ENCODE measurements around the gene HIPK2.
A peak's percentile ranks its signal among the peaks of the same experiment; 100 is the strongest.

HIPK2 gene

DNA sequence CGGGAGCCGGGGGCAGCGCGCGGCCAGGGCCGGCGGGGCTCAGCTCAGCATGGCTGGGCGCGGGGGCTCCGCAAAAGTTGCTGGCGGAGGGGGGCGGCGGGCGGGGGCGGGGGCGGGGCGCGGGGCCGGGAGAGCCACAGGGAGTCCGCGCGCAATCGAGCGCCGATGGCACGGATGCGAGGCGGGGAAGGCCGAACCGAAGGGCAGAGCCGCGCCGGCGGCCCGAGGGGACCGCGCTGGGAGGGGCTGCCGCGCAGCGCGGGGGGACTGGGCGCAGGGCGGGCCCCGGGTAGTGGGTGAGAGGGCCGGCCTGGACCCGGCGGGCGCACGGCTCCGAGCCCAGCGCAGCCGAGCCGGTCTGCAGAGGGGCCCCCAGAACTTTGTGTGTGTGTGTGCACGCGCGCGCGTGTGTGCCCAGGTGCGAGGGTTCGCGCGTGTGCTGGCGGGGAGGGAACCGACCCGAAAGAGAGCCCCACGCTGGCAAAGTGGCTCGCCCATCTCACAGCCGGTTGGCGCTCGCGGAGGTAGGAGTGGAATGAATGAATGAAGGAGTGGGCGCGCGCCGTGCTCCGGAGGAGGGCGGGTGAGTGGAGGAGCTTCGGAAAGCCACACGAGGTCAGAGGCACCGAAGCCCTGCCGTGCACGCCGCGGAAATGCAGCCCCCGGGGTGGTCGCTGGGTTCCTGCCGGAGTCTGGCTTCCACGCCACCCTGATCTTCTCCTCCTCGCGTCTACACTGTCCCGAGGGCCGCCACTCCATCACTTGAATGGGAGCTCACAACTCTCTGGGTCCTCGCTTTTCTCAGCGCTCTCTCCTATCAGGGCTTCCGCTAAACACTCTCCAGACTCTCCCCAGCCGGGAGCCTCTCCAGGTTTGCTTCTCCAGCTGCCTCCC lies at the start of gene HIPK2:
Gene HIPK2, minus strand, starts transcription at position 51 of the 894 bp plus-strand sequence. CDS start 375 bp downstream, outside the sequence.
- ATAC-seq: peak; percentile 46 to 59

DNA sequence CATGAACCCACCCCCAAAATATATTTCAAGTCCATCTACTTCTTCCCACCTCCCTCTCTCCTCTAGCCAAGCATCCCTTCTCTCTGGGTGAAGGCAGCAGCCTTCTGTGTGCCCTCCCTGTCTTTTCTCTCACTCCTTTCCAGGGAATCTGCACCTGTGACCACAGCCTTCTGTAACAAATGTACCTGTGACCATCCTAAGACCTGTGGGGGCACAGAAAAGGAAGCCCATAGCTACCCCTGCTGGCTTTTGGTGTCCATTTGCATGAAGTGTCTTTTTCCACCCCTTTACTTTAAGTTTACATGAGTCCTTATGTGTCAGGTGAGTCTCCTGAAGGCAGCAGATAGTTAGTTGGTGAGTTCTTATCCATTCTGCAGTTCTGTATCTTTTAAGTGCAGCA lies 49.2 kb upstream of the HIPK2 start:
- ATAC-seq: no peak

DNA sequence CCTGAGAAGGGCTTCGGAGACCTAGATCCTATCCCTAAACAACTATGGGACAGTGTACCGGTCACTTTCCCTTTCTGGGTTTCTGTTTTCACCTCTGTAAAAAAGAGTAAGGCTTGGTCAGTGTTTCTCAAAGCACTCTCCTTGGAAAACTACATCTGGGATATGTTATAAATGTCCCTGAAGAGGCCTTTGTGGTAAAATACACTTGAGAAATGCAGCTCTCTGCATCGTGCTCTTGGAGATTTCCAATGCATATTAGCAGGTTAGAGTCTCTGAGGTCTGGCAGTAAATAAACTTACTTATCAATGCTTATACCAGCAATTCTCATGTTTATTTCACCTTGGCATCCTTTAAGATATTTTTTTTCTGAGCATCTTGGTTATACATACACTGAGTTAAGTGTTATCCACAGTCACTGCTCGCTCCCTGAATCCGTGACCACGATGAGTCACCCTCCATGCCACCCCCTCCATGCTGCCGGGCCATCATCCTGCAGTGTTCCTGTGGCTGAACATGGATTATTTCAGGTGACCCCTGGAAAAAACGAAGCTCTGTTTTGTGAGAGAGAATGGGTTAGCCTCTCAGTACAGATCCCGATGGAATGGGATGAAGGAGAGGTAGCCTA lies 48.0 kb upstream of the HIPK2 start:
- no peak for ATAC-seq

DNA sequence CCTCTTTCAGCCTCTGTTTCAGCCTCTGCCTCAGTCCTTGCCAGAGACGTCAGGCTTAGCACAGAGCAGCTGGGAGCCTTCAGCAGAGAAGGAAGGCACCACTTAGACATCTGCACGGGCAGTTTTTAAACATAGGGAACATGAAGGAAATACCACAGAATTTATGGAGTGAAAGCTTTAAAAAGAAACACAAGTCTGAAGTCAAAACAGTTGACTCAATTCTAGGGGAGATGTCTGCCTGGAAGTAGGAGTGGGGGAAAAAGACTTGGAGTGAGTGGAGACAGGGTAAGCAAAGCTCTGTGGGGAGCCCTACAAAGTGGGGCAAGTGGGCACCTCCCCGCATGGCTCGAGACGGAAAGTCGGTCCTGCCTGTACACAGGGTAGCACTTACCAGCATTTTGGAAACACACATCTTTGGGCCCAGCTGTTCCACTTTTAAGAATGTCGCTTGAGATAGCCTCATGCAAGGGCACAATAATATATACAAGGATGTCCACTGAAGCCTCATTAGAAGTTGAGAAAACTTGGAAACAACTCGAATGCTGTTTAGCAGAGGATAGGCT lies 46.2 kb upstream of the HIPK2 start:
- no peak for ATAC-seq

DNA sequence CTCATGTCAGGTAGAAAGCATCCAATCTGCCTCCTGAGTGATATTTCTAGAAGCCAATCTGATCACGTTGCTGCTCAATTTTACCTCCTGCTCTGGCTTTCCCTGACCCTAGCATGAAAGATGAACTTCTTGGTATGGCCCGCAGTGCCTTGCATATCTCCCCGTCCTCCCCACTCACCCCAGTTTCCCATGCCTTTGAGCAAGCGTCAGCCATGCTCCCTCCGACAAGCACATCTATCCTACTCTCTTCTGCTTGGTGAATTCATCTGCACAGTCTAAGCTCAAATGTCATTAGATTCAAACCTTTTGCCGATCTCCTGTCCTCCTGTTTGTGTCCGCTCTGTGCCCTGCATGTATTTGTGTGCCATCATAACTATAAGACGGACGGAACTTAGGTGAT lies 45.1 kb upstream of the HIPK2 start:
- no peak for ATAC-seq

DNA sequence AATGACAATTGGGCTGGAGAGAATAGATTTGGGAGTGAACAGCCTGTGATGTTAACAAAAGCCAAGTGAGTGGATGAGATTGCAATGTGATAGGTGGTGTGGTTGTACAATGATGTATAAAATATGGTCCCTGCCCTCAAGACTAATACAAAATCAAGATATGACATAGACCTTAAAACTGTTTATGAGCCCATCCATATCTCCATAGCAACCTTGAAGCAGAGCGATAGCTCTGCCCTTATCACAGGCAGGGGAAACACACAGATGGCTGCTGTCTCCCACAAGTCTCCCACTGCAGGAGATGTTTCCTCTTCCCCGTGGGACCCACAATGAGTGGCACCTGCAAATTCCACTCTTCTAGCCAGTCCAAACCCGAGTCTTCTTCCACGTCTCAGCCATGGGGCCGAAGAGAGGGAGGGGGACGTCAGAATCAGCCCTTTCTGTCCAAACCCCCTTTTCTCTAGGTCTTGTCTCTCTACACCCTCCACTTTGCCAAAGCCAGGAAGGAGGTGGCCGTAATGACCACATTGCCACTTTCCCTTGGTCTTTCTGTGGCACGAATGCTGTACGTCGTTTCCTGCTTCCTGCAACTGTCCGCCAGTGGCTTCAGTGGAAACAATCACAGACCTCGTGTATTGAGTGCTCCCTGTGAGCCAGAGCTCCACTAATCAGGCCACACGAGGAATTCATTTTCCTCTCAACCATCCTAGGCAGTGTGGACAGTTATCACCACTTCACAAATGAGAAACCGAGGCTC lies 43.7 kb upstream of the HIPK2 start:
- ATAC-seq: no peak

DNA sequence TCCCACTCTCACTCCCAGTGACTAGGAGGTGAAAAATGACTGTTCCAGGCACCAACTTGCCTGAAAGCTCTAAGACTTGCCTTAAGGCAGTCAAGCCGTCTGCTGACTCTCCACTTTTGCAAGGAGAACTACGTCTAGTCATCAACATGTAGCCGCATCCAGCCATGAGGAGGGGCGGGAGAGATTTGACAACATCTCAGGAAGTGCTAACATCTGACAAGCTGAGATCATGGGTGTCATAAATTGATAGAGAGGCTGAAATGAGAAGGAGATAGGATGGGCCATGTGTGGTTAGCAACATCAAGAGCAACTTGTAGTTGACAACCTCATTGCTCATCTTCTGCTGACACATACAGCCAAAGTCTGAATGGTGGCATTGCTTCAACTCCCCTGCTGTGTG lies 42.3 kb upstream of the HIPK2 start:
- no peak for ATAC-seq

DNA sequence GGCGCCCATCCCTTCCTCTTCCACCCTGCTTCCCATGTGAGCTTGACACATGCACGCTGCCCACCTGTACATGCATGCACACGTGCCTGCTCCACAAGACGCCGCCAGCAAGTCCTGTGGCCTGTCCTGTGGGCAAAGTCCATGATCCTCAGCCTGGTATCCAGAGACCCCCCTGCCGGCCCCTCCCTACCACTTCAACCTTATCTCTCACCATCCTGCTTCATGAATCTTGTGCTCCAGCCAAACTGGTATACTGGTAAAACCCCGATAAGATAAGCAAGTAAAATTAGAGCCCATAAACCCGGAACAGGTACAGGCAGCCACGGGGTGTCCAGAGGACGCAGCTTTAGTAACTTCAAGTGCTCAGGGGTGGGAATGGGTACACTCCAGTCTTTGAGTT lies 39.5 kb upstream of the HIPK2 start:
- no peak for ATAC-seq

DNA sequence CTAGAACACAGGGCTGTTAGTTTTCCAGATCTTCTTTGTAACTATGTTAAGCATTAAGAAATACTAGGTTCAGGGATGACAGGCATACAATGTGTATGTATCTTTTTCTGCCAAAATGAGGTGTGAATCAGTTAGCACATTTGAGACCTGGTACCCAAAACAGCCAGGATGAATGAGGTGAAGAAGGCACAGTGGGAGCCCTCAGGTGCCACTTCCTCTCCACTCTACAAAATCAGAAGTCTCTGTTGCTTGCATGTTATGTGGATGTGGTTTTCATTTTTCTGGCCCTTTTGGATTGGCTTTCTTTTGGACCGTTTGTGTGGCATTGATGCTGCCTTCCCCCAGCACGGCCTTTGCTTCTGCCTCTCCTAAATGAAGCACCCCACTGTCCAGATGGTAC lies 35.9 kb upstream of the HIPK2 start:
- ATAC-seq: no peak

DNA sequence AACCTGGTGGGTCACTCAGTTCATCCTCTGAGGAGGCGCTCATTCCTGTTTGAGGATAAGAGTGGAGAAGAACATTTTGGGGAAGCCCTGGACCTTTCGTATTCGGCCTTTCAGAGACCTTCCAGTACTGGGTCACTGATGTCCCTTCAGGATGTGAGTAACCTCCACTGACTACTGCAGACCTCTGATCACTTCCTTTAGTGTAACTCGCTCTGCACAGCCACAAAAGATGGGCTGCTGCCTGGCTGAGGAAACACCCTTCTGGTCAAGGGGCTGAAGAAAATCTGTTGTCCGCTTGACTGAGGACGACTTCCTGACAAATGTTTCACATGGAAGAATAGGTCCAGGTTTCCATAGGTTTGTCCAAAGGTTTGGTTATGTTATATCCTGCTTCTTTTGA lies 35.4 kb upstream of the HIPK2 start:
- ATAC-seq: no peak

DNA sequence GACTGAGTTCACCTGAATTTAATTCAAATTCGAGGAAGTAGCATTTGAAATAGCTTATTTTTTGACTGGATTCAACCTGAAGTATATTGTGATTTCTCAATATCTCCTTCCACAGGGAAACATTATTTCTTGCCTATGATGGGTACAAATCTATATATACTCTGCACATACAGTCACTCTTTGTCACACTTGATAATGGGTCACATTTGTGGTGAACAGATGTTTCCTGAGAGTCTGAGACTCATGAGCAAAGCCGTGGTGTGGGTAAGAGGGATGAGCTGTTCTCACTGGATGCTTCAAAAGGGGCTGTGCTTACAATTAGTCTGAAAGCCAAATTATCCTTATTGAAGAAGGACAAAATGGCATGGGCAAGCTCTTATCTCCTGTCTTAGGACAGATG lies 33.3 kb upstream of the HIPK2 start:
- peak; percentile 77 to 90 for ATAC-seq

DNA sequence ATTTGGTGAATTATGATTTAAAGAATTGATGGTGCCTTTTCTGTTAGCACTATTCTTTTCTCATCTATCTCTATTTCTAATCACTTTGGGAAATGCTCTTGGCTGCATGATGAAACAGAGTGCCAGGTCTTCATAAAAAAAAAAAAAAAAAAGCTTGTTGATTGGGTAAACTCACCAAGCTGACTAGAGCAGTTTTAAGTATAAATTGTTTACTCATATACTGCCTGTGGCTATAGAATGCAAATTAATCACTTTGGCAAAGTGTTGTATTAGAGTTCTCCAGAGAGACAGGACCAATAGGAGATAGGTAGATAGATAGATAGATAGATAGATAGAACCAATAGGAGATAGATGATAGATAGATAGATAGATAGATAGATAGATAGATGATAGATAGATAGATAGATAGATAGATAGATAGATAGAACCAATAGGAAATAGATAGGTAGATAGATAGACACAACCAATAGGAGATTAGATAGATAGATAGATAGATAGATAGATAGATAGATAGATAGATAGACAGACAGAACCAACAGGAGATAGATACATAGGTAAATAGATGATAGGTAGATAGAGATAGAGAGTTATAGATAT lies 31.1 kb upstream of the HIPK2 start:
- no peak for ATAC-seq

DNA sequence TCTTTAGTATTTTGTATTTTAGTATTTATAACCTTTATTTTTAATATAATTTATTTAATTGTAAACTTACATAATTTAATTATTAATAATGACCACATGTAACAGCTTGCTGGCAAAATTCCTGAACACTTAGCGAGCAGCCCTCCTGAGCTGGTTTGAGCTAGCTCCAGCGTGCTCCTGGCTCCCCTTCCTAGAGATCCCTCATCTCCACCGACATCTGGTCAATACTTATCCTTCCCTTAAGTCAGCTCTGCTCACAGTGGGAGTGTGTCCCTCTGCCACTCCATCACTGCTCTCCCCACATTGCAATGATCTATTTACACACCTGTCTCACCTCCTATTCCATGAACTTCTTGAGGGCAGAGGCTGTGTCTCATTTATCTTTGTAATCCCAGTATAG lies 30.6 kb upstream of the HIPK2 start:
- ATAC-seq: no peak

DNA sequence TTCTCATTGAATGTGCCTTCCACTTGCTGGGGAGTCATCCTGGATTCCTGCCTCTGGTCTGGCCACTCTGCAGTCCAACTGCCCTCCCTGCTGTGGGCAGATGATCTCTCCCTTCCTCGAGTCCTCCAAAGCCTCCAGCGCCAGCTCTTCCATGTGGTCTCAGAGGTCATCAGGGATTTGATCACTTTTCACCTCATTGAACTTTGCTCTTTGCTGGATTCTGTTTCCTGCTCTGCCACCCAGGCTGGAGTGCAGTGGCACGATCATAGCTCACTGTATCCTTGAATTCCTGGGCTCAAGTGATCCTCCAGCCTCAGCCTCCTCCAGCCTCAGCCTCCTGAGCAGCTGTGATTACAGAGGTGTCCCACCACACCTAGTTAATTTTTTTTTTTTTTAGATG lies 29.2 kb upstream of the HIPK2 start:
- ATAC-seq: no peak

DNA sequence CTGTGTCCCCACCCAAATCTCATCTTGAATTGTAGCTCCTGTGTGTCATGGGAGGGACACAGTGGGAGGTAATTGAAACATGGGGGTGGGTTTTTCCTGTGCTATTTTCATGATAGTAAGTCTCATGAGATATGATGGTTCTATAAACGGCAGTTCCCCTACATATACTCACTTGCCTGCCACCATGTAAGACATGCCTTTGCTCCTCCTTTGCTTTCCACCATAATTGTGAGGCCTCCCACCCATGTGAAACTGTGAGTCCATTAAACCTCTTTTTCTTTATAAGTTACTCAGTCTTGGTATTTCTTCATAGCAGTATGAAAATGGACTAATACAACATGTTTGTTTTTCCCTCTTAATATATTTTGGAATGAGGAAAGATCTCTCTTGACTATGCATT lies 26.8 kb upstream of the HIPK2 start:
- ATAC-seq: no peak

DNA sequence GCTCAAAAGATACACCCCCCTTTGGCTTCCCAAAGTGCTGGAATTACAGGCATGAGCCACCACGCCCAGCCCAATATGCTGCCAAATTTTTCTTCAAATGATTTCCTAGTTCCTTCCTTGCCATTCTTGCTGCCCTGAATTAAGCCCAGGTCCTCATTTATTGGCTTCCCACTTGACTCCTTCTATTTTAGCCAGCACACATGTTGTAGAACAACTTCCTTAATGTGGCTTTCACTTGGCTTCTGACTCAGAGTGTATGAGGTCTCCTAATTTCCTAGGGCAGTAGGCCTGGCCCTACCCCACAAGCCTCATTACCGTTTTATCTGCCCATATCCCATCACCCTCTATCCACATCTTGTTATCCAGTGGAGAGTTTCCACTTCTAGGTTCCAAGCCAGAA lies 21.8 kb upstream of the HIPK2 start:
- no peak for ATAC-seq

DNA sequence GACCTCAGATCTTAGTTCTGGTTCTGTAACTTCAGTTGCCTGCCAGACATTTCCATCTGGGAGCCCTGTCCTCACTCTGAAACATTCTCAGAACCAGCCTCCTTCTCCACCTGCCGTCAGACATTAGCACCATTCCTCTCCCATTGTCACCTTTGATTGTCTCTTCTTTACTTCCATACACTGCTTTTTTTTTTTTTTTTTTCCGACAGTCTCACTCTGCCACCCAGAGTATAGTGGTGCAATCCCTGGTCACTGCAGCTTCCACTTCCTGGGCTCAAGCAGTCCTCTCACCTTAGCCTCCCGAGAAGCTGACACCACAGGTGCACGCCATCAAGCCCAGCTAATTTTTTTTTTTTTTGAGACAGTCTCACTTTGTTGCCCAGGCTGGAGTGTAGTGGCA lies 21.1 kb upstream of the HIPK2 start:
- ATAC-seq: no peak

DNA sequence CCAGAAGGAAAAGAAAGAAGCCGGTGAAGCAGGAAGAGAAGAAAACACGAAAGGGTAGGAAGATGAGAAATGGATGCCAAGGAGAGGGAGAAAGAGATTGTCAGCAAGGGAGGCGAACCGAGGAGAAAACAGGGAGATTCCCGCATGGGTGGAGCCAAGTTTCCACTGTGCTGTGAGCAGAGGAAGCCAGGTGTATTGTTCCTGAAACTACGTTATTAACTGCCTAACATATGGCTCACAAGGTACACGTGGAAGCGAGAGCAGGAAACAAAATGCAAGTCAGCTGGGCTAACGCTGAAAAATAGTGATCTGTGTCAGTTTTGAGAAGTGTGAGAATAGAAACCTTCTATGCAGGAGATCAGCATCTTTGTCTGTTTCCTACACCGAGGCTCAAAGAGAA lies 20.4 kb upstream of the HIPK2 start:
- no peak for ATAC-seq

DNA sequence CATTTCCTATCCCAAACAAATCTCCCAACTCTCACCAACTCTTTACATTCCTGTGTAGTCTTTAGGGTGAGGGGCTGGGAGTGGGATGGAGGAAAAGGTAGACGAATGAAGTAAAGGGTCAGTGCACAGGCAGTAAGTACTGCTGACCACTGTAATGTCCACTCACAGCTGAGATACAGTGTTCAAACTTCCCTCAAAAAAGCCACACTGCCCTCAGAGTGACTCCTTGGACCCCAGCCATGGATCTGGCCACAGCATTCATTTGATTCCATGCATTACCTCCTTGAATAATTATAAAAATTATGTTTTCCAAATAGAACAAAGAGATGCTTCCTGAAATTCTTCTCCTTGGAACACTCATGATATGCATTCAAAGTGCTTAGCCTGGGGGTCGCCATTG lies 19.8 kb upstream of the HIPK2 start:
- no peak for ATAC-seq

DNA sequence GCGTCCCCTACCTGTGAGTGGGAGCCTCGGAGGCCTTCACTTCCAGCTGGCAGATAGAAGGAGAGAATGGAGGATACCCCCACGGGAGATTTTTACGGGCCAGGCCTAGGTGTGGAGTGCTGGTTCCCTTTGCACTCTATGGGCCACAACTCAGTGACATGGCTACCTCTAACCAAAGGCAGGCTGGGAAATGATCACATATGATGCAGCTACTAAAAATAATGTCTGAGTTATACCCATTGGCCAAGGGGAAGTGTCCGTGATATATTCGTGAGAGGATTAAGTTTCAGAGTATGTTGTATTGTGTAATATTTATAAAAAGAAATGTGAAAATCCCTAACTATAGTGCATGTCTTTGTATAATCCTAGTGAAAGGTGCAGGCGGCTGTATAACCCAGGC lies 13.5 kb upstream of the HIPK2 start:
- no peak for ATAC-seq

DNA sequence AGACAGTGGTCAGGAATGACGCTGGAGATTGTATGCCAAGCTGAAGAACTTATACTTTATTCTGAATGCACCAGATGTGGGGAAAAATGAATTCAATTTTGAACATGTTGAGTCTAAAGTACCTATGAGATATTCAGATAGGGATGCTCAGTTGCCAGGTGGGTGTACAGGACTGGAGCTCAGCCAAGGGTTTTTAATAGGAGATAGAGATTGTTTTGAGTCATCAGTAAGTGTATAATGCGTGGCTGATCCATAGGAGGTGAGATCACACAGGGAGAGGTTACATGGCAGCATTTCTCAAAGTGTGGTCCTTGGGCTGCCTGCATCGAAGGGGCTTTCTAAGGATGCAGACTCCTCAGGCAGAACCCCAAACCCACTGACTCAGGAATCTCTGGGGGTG lies 6.8 kb upstream of the HIPK2 start:
- no peak for ATAC-seq

DNA sequence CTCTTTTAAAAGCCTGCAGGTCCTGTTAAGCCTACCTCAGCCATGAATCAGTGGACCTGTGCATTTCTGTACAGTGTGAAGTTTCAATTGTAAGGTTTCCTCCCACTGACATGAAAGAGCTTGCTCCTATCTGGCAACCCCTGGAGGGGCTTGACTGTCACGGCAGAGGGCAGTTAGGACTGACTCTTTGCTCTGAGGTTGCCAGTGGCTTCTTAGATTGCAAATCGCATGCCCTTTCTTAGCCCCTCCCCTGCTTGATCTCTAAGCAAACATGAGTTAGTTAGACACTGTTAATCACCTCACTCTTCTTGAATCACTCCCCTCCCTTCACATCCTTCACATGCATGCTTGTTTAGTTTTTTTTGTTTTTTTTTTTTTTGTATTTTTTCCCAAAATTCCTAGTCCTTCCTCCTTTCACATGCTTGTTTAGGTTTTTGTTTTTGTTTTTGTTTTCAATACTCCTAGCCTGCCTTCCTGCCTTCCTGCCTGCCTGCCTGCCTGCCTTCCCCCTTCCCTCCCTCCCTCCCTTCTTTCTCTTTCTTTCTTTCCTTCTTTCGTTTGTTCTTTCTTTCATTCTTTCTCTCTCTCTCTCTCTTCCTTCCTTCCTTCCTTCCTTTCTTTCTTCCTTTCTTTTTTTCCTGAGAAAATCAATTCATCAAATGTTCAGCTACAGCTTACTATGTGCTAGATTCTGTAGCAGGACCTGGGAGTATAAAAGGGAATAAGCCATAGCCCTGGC lies 6.0 kb upstream of the HIPK2 start:
- peak; percentile 13 to 38 for ATAC-seq
